T-helper 1 cell treated with Interleukin-12 subunit alpha and Interleukin-12 subunit beta and Interleukin-4 antibody, amounts not matched to agents 30 ng/mL and 1 ng/mL, for 36 hours (primary cell): Measurements from ENCODE around the gene TPK1. TPM values are rescaled to one million over a fixed set of nuclear protein-coding genes. Genes with fewer than 3 reads are reported as not detected.

Experiments
- intact Hi-C: fragments of 100-400 bp; cut with micrococcal nuclease; formaldehyde crosslinking; loops from one replicate; pipeline ENCODE4 v1.15.1; 2024
- total RNA-seq: library from RNA; stranded (reverse); gene quantifications from 2 replicates; pipeline ENCODE4 v1.2.3, GENCODE V29; 2022

The TPK1 gene
- total RNA-seq, 1 donor from 2014 or later = 12.1 TPM

GRCh38 chr7:144826208-144826607 is 9.6 kb downstream of the TPK1 start:
- intact Hi-C loops = no loop called here

GRCh38 chr7:144824360-144824759 is 11.5 kb downstream of the TPK1 start:
- intact Hi-C loops = no loop called here

- intact Hi-C loops = no loop called here
These were observed 13.6 kb downstream of the TPK1 start for GRCh38 chr7:144822223-144822622.

- intact Hi-C loops = loop anchor here (1.0 kb wide), 1 partner anchor 8 kb away; no protein-coding TSS in a partner anchor
These were observed 14.8 kb downstream of the TPK1 start for GRCh38 chr7:144821067-144821466.

- intact Hi-C loops = no loop called here
These were observed 15.3 kb downstream of the TPK1 start for GRCh38 chr7:144820552-144820951.

GRCh38 chr7:144819566-144819965 is 16.3 kb downstream of the TPK1 start:
- intact Hi-C loops = loop anchor here (2.0 to 10.0 kb wide), 3 partner anchors 21 to 1435 kb away; partner anchors contain the start of genes TCAF1 and ZYX

- intact Hi-C loops = loop anchor here (1.0 to 10.0 kb wide), 4 partner anchors 17 to 1434 kb away; partner anchors contain the start of genes TCAF1 and ZYX
These were observed 17.3 kb downstream of the TPK1 start for GRCh38 chr7:144818511-144818910.

- intact Hi-C loops = loop anchor here (10.0 kb wide), 2 partner anchors 912 to 1432 kb away; partner anchors contain the start of genes TCAF1 and ZYX
These were observed 18.9 kb downstream of the TPK1 start for GRCh38 chr7:144817001-144817400.

- intact Hi-C loops = loop anchor here (10.0 kb wide), 2 partner anchors 909 to 1429 kb away; partner anchors contain the start of genes TCAF1 and ZYX
These were observed 21.6 kb downstream of the TPK1 start for GRCh38 chr7:144814299-144814698.

- intact Hi-C loops = loop anchor here (1.0 to 10.0 kb wide), 6 partner anchors 8 to 1428 kb away; partner anchors contain the start of genes TCAF1 and ZYX
These were observed 23.2 kb downstream of the TPK1 start for GRCh38 chr7:144812379-144813283.

GRCh38 chr7:144805627-144806239 is 30.1 kb downstream of the TPK1 start:
- intact Hi-C loops = no loop called here

GRCh38 chr7:144800678-144801436 is 35.0 kb downstream of the TPK1 start:
- intact Hi-C loops = loop anchor here (5.0 kb wide), 1 partner anchor 36 kb away; the partner anchor contains the start of gene TPK1

- intact Hi-C loops = no loop called here
These were observed 38.9 kb downstream of the TPK1 start for GRCh38 chr7:144796919-144797318.

GRCh38 chr7:144792050-144792449 is 43.8 kb downstream of the TPK1 start:
- intact Hi-C loops = no loop called here

GRCh38 chr7:144791488-144791887 is 44.4 kb downstream of the TPK1 start:
- intact Hi-C loops = no loop called here

- intact Hi-C loops = loop anchor here (2.0 kb wide), 2 partner anchors 26 to 48 kb away; no protein-coding TSS in a partner anchor
These were observed 48.7 kb downstream of the TPK1 start for GRCh38 chr7:144787127-144787526.

GRCh38 chr7:144786522-144786921 is 49.3 kb downstream of the TPK1 start:
- intact Hi-C loops = loop anchor here (1.0 to 2.0 kb wide), 3 partner anchors 26 to 49 kb away; no protein-coding TSS in a partner anchor

- intact Hi-C loops = loop anchor here (1.0 to 2.0 kb wide), 3 partner anchors 27 to 49 kb away; no protein-coding TSS in a partner anchor
These were observed 49.8 kb downstream of the TPK1 start for GRCh38 chr7:144786079-144786478.

- intact Hi-C loops = no loop called here
These were observed 50.3 kb downstream of the TPK1 start for GRCh38 chr7:144785521-144785920.

- intact Hi-C loops = no loop called here
These were observed 50.9 kb downstream of the TPK1 start for GRCh38 chr7:144784943-144785342.

GRCh38 chr7:144784441-144784840 is 51.4 kb downstream of the TPK1 start:
- intact Hi-C loops = no loop called here
